H1 (cell line): ENCODE results near the gene BRD4. TPM values are rescaled to one million over a fixed set of nuclear protein-coding genes. Genes with fewer than 3 reads are reported as not detected.

Experiments used
- CHD7 ChIP-seq: fragments of 300-600 bp; sonication (generic); IDR thresholded peaks from 2 replicates; pipeline ENCODE4 v1.7.1; 2012; ENCODE audit warnings: low read length, moderate library complexity, mild to moderate bottlenecking, inconsistent platforms; ENCODE audit not compliant: insufficient replicate concordance
- KDM4A ChIP-seq: IDR thresholded peaks from one replicate; pipeline ENCODE4 v1.7.1; 2012; ENCODE audit warnings: low read depth, mild to moderate bottlenecking, moderate library complexity, low read length, inconsistent platforms; ENCODE audit not compliant: severe bottlenecking
- NRF1 ChIP-seq: IDR thresholded peaks from 2 replicates; pipeline ENCODE4 v1.6.1; 2011; ENCODE audit warnings: mild to moderate bottlenecking, low read depth, low read length, improper control_type of control experiment
- SP2 ChIP-seq: IDR thresholded peaks from 2 replicates; pipeline ENCODE4 v1.6.1; 2012; ENCODE audit warnings: mild to moderate bottlenecking, low read length, inconsistent platforms
- polyA plus RNA-seq, 7 experiments: library from polyadenylated mRNA; depleted of rRNA in 3 of 7; stranded (reverse) in 5 of 7; unstranded in 2 of 7; fragments of >200 nt in 5 of 7; fragments of 200-250 nt in 2 of 7; gene quantifications; 1 replicate in 5 of 7; 2 replicates in 1 of 7; 4 replicates in 1 of 7; pipeline versions ENCODE4 v1.2.1 to v1.2.3, GENCODE V29; 2011 to 2013; ENCODE audit warnings: missing spikeins in 2 of 7, mixed read lengths in 2 of 7
- total RNA-seq: library from RNA; stranded (reverse); fragmentation: NEBNext Ultra II Directional; extraction: Animal tissue kit (Norgen Biotek cat#: 25700); gene quantifications from 2 replicates; pipeline ENCODE4 v1.2.1, GENCODE V29; 2021

BRD4 gene
- total and polyA plus RNA-seq, 2 of the 8 experiments (the other 6 are each of a cell fraction or from before 2014, with no cell fraction given) = 14.1 to 146 TPM

DNA sequence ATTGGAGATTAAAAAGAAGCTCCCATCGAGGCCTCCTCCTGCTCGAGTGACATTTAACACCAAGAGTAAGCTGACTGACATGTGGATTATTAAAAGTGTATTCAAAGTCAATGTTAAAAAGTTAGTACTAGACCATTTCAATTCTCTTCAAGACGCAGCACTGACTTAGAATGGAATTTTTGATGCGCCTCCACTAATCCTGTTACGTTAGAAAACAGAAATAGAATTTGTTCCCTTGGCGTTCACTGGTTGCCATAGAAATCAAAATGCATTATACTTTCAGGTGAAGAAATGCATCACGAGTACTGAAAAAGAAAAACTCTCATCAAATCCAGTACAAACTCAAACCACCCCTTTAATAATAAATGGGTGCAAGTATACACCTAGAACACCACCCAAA, 42.2 kb downstream of the BRD4 start (continued):
- TF ChIP-seq CHD7 (no peak), NRF1 (no peak), KDM4A (no peak), SP2 (no peak)
- TF ChIP-seq, all 59 proteins: peak for 0
